ENCODE data around the gene EPHB1.

EPHB1 gene

GRCh38 chr3:135301670-135302069 lies 506.6 kb downstream of the EPHB1 start:
- Histone ChIP-seq H3K4me1 (no peaks in the 10 kb centered on the region), H3K4me3 (ENCODE audit: low read depth, low read length) (no peak overlapping the region)
- TF ChIP-seq CTCF (IDR thresholded peaks at IDR 0.05; ENCODE audit: low read depth, low read length) = no peak

DNA sequence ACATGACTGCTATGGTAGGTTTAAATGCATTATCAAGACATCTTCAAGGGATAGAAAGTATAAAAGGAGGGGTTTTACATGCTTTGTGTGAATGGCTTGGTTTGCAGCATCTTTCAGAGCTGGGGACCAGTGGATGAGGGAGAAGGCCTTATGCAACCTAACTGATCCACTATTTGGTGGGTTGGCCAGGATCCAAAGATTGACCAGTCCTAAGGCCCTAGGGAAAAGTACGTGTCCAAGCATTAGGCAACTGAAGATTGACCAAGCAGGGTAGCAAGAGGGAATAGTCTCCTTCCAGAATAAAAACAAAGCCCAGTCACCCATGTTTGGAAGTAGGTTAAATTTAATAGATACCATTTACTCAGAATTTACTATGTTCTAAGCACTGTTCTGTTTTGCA lies 509.3 kb downstream of the EPHB1 start:
- H3K27me3 ChIP-seq = no peaks in the 10 kb centered on the region
- TF ChIP-seq CTCF (IDR thresholded peaks at IDR 0.05; ENCODE audit: low read depth, low read length) = no peak
- DNase-seq = no peak
- H3K9me3 ChIP-seq = no peaks in the 10 kb centered on the region
- H3K4me1 ChIP-seq = no peaks in the 10 kb centered on the region
- no peak overlapping the region for H3K4me3 ChIP-seq (ENCODE audit: low read depth, low read length)
- no peaks in the 10 kb centered on the region for H3K36me3 ChIP-seq

More at GRCh38 chr3:135301670-135302069, 506.6 kb downstream of the EPHB1 start:
- Histone ChIP-seq H3K27me3 (no peaks in the 10 kb centered on the region), H3K36me3 (no peaks in the 10 kb centered on the region), H3K9me3 (no peaks in the 10 kb centered on the region)
- DNase-seq = no peak
